ENCODE data around the gene IFT88. TPM values are rescaled to one million over a fixed set of nuclear protein-coding genes. Genes with fewer than 3 reads are reported as not detected.

IFT88 gene
- polyA plus RNA-seq, 3 donors: 2.9 to 4.5 (median 4.1) TPM

GRCh38 chr13:20706661-20707060 lies 139.7 kb downstream of the IFT88 start:
- H3K4me2 ChIP-seq (replicated peaks; ENCODE audit: extremely low read depth, low read length, poor library complexity, severe bottlenecking): no peak overlapping the region
- intact Hi-C loops (cut with micrococcal nuclease): no loop called here
- no peak overlapping the region for H3K9ac ChIP-seq (ENCODE audit: insufficient read depth, low read length, poor library complexity, severe bottlenecking)
- H3K79me2 ChIP-seq (ENCODE audit: insufficient read depth, low read length): no peaks in the 10 kb centered on the region
- Mint-ChIP-seq H3K9me3 (peaks cover 0 to 7% (median 2%) of the 10 kb centered on the region in 7 donors), H3K4me1 (peaks cover 15% of the 10 kb centered on the region), H3K27ac (no peak overlapping the region), H3K27me3 (ENCODE audit: low read depth in 3 of 3) (peaks cover 26 to 32% (median 30%) of the 10 kb centered on the region in 3 donors), H3K4me3 (no peak overlapping the region), H3K36me3 (peaks cover 0 to 2% of the 10 kb centered on the region in 2 donors)
- no peaks in the 10 kb centered on the region for H3K36me3 ChIP-seq (replicated peaks in 1 of 2; ENCODE audit: control insufficient read depth in 1 of 2, insufficient read depth in 2 of 2, low read length in 2 of 2)
- WGBS (ENCODE audit: insufficient coverage): 100% methylated on average over 4 of the region's 5 CpGs
- no peak overlapping the region for H3K27ac ChIP-seq (ENCODE audit: low read depth in 1 of 2, low read length in 2 of 2)
- peaks cover 0 to 3% of the 10 kb centered on the region in 2 donors for H3K9me3 ChIP-seq (replicated peaks in 1 of 2; ENCODE audit: control insufficient read depth in 1 of 2, insufficient read depth in 1 of 2, low read length in 2 of 2)
- no peak for TF ChIP-seq CTCF (IDR thresholded peaks at IDR 0.05)
- H3K27me3 ChIP-seq (ENCODE audit: control insufficient read depth in 2 of 2, insufficient read depth in 2 of 2, low read length in 2 of 2): peaks cover 17 to 22% of the 10 kb centered on the region in 2 donors
- H3K4me1 ChIP-seq (ENCODE audit: control insufficient read depth in 1 of 2, insufficient read depth in 2 of 2, low read length in 2 of 2): peaks cover 11 to 12% of the 10 kb centered on the region in 2 donors
- no peak for DNase-seq
- H2AFZ ChIP-seq (ENCODE audit: insufficient read depth, low read depth, low read length, poor library complexity, severe bottlenecking): no peak overlapping the region
- H3K4me3 ChIP-seq (replicated peaks in 1 of 3; ENCODE audit: low read depth in 2 of 3, low read length in 3 of 3): no peak overlapping the region
- no peaks in the 10 kb centered on the region for H4K20me1 ChIP-seq (ENCODE audit: insufficient read depth, low read length)

GRCh38 chr13:20708216-20708615 lies 141.3 kb downstream of the IFT88 start:
- no peak overlapping the region for H3K27ac ChIP-seq (ENCODE audit: low read depth in 1 of 2, low read length in 2 of 2)
- H3K9me3 ChIP-seq (replicated peaks in 1 of 2; ENCODE audit: control insufficient read depth in 1 of 2, insufficient read depth in 1 of 2, low read length in 2 of 2): no peaks in the 10 kb centered on the region
- WGBS (ENCODE audit: insufficient coverage): 63% methylated on average over 1 of the region's 2 CpGs
- H3K4me1 ChIP-seq (ENCODE audit: control insufficient read depth in 1 of 2, insufficient read depth in 2 of 2, low read length in 2 of 2): peaks cover 2% of the 10 kb centered on the region in 2 donors
- Mint-ChIP-seq H3K9me3 (peaks cover 0 to 2% (median 0%) of the 10 kb centered on the region in 7 donors), H3K36me3 (no peaks in the 10 kb centered on the region), H3K4me1 (peaks cover 9% of the 10 kb centered on the region), H3K27ac (no peak overlapping the region), H3K27me3 (ENCODE audit: low read depth in 3 of 3) (peaks cover 13 to 26% (median 21%) of the 10 kb centered on the region in 3 donors), H3K4me3 (no peak overlapping the region)
- intact Hi-C loops (cut with micrococcal nuclease): no loop called here
- no peak for TF ChIP-seq CTCF (IDR thresholded peaks at IDR 0.05)
- no peak overlapping the region for H3K9ac ChIP-seq (ENCODE audit: insufficient read depth, low read length, poor library complexity, severe bottlenecking)
- no peaks in the 10 kb centered on the region for H3K79me2 ChIP-seq (ENCODE audit: insufficient read depth, low read length)
- H3K27me3 ChIP-seq (ENCODE audit: control insufficient read depth in 2 of 2, insufficient read depth in 2 of 2, low read length in 2 of 2): peaks cover 2 to 8% of the 10 kb centered on the region in 2 donors
- no peaks in the 10 kb centered on the region for H3K36me3 ChIP-seq (replicated peaks in 1 of 2; ENCODE audit: control insufficient read depth in 1 of 2, insufficient read depth in 2 of 2, low read length in 2 of 2)
- no peak overlapping the region for H3K4me2 ChIP-seq (replicated peaks; ENCODE audit: extremely low read depth, low read length, poor library complexity, severe bottlenecking)
- no peak overlapping the region for H3K4me3 ChIP-seq (replicated peaks in 1 of 3; ENCODE audit: low read depth in 2 of 3, low read length in 3 of 3)
- H4K20me1 ChIP-seq (ENCODE audit: insufficient read depth, low read length): no peaks in the 10 kb centered on the region
- no peak overlapping the region for H2AFZ ChIP-seq (ENCODE audit: insufficient read depth, low read depth, low read length, poor library complexity, severe bottlenecking)
- DNase-seq: no peak
